Natural killer cell treated with Interleukin-12 subunit alpha and Interleukin-12 subunit beta and Interleukin-15 and Interleukin-18, amount 100 ng/mL, for 72 hours (primary cell): ENCODE data around the gene NPAS2. TPM values are rescaled to one million over a fixed set of nuclear protein-coding genes. Genes with fewer than 3 reads are reported as not detected.

Source experiments
- ATAC-seq, 2 donors: fragments of 150-1000 bp; cut with Tn5 transposase in 1 of 2; sonication (Bioruptor Pico), chemical (Tn5 transposase) in 1 of 2; 2 replicates each; pipeline ENCODE4 v1.10.0; 2021
- DNase-seq: peaks from one replicate; pipeline ENCODE4 v3.0.0; 2022; ENCODE audit warnings: low spot score
- H3K27ac Mint-ChIP-seq, 2 donors: 1 replicate in 1 of 2; 2 replicates in 1 of 2; pipeline ENCODE4 v1.8.0; 2022; ENCODE audit warnings: mixed read lengths in 2 of 2, mild to moderate bottlenecking in 1 of 2, moderate library complexity in 1 of 2
- H3K27me3 Mint-ChIP-seq, 2 donors: 1 replicate in 1 of 2; 2 replicates in 1 of 2; pipeline ENCODE4 v1.8.0; 2022; ENCODE audit warnings: mixed read lengths in 2 of 2
- H3K36me3 Mint-ChIP-seq: one replicate; pipeline ENCODE4 v1.8.0; 2022; ENCODE audit warnings: mixed read lengths
- H3K4me1 Mint-ChIP-seq, 2 donors: 1 replicate in 1 of 2; 2 replicates in 1 of 2; pipeline ENCODE4 v1.8.0; 2022; ENCODE audit warnings: low read depth in 2 of 2, mixed read lengths in 2 of 2, mild to moderate bottlenecking in 1 of 2
- H3K4me3 Mint-ChIP-seq: one replicate; pipeline ENCODE4 v1.8.0; 2022; ENCODE audit warnings: mixed read lengths
- H3K9me3 Mint-ChIP-seq: 2 replicates; pipeline ENCODE4 v1.8.0; 2022; ENCODE audit warnings: mixed read lengths
- total RNA-seq, 2 donors: library from RNA; stranded (reverse); gene quantifications; one replicate each; pipeline ENCODE4 v1.2.3, GENCODE V29; 2022

The NPAS2 gene
- total RNA-seq, 2 donors from 2014 or later = 0.31 to 0.53 TPM

- H3K27ac Mint-ChIP-seq = peak overlapping the region in 1 of 2 donors; percentile 21
- H3K27me3 Mint-ChIP-seq = peaks cover 8 to 10% of the 10 kb centered on the region in 2 donors
- H3K9me3 Mint-ChIP-seq = no peaks in the 10 kb centered on the region
- H3K36me3 Mint-ChIP-seq = no peaks in the 10 kb centered on the region
- ATAC-seq (no peak), DNase-seq (no peak)
- peaks cover 5 to 7% of the 10 kb centered on the region in 2 donors for H3K4me1 Mint-ChIP-seq
- no peak overlapping the region for H3K4me3 Mint-ChIP-seq
These were observed 220.8 kb downstream of the NPAS2 start for GRCh38 chr2:101040761-101041160.

- ATAC-seq (no peak), DNase-seq (no peak)
- Mint-ChIP-seq H3K9me3 (no peaks in the 10 kb centered on the region), H3K4me3 (no peak overlapping the region), H3K27ac (peak overlapping the region in 1 of 2 donors; percentile 21), H3K27me3 (peaks cover 8 to 10% of the 10 kb centered on the region in 2 donors), H3K4me1 (peaks cover 5 to 7% of the 10 kb centered on the region in 2 donors), H3K36me3 (no peaks in the 10 kb centered on the region)
These were observed 221.5 kb downstream of the NPAS2 start for GRCh38 chr2:101041413-101041812.

GRCh38 chr2:101045330-101045729 lies 225.4 kb downstream of the NPAS2 start:
- Mint-ChIP-seq H3K9me3 (no peaks in the 10 kb centered on the region), H3K27me3 (peaks cover 5 to 8% of the 10 kb centered on the region in 2 donors), H3K36me3 (no peaks in the 10 kb centered on the region), H3K27ac (no peak overlapping the region), H3K4me1 (peaks cover 4 to 5% of the 10 kb centered on the region in 2 donors), H3K4me3 (no peak overlapping the region)
- ATAC-seq = no peak
- DNase-seq = no peak

Other genes with a start within 250 kb of the NPAS2 start
- 1,000 to 10,000 TPM in 1 of 2 donors, 100 to 1,000 TPM in 1; 623 to 1,027 TPM for gene RPL31, start 182.2 kb downstream of the NPAS2 start, total RNA-seq